H1 (cell line): ENCODE data around the gene CHST13. TPM values are rescaled to one million over a fixed set of nuclear protein-coding genes. Genes with fewer than 3 reads are reported as not detected.

ENCODE experiments used
- CTCF ChIA-PET: fragments of 300-600 bp; sonication (Branson Sonifier 250); formaldehyde crosslinking; loops from one replicate; lab custom pipeline; 2021; ENCODE audit not compliant: partially characterized antibody; lab: Charles Lee
- POLR2A ChIA-PET: fragments of 300-600 bp; sonication (Branson Sonifier 250); formaldehyde crosslinking; loops from one replicate; lab custom pipeline; 2021; ENCODE audit warnings: inconsistent platforms; ENCODE audit not compliant: partially characterized antibody; lab: Charles Lee
- DNase-seq, 2 experiments: peaks; one replicate each; pipeline versions ENCODE4 v3.0.0 to v3.0.0-alpha.2; 2010 to 2022; ENCODE audit warnings: low spot score in 2 of 2, low read depth in 1 of 2, mixed read lengths in 1 of 2
- FAIRE-seq: peaks from 2 replicates; lab custom pipeline; 2011; peaks lifted over from hg19 to GRCh38; lab: Jason Lieb, UNC
- H2AFZ ChIP-seq: 2 replicates; pipeline ENCODE4 v1.8.1; 2012; ENCODE audit warnings: low read length, inconsistent platforms
- H2AK5ac ChIP-seq: 2 replicates; pipeline ENCODE4 v1.6.1; 2013; ENCODE audit warnings: low read depth, low read length
- H2BK120ac ChIP-seq: replicated peaks from 2 replicates; pipeline ENCODE3; 2013; ENCODE audit warnings: low read depth, low read length, inconsistent platforms
- H2BK12ac ChIP-seq: 2 replicates; pipeline ENCODE4 v1.6.1; 2013; ENCODE audit warnings: low read depth, low read length
- H2BK15ac ChIP-seq: 2 replicates; pipeline ENCODE4 v1.6.1; 2013; ENCODE audit warnings: low read length
- H2BK20ac ChIP-seq: 2 replicates; pipeline ENCODE4 v1.6.1; 2013; ENCODE audit warnings: low read length
- H2BK5ac ChIP-seq: 2 replicates; pipeline ENCODE4 v1.6.1; 2013; ENCODE audit warnings: low read depth, low read length
- H3K14ac ChIP-seq: 2 replicates; pipeline ENCODE4 v1.6.1; 2013; ENCODE audit warnings: inconsistent platforms; ENCODE audit not compliant: insufficient read length
- H3K18ac ChIP-seq: 2 replicates; pipeline ENCODE4 v1.6.1; 2013; ENCODE audit warnings: low read length; ENCODE audit errors: extremely low read depth
- H3K23ac ChIP-seq: 2 replicates; pipeline ENCODE4 v1.6.1; 2013; ENCODE audit warnings: inconsistent platforms; ENCODE audit not compliant: insufficient read length
- H3K23me2 ChIP-seq: 2 replicates; pipeline ENCODE4 v1.6.1; 2013; ENCODE audit warnings: low read depth, low read length
- H3K27ac ChIP-seq: 2 replicates; pipeline ENCODE4 v1.6.1; 2011; ENCODE audit warnings: low read depth, low read length, inconsistent platforms
- H3K27me3 ChIP-seq, 4 experiments: replicated peaks in 1 of 4; 1 replicate in 1 of 4; 2 replicates in 3 of 4; pipeline versions ENCODE4 v1.6.1 to v1.8.1; 2011 to 2013; ENCODE audit warnings: low read length in 3 of 4, mild to moderate bottlenecking in 3 of 4, inconsistent platforms in 2 of 4, mixed read lengths in 2 of 4, moderate library complexity in 1 of 4; ENCODE audit not compliant: control insufficient read depth in 3 of 4, insufficient read depth in 3 of 4; ENCODE audit errors: extremely low read depth in 1 of 4
- H3K36me3 ChIP-seq, 4 experiments: 2 replicates each; pipeline versions ENCODE4 v1.6.1 to v1.8.1; 2011 to 2013; ENCODE audit warnings: mild to moderate bottlenecking in 4 of 4, low read length in 3 of 4, moderate library complexity in 2 of 4, control low read depth in 1 of 4, inconsistent platforms in 1 of 4; ENCODE audit not compliant: insufficient read depth in 4 of 4, control insufficient read depth in 2 of 4
- H3K4ac ChIP-seq: replicated peaks from 2 replicates; pipeline ENCODE3; 2013; ENCODE audit warnings: low read length, low read depth, mixed read lengths, inconsistent platforms; ENCODE audit not compliant: insufficient read length
- H3K4me1 ChIP-seq, 4 experiments: replicated peaks in 1 of 4; 1 replicate in 1 of 4; 2 replicates in 3 of 4; pipeline versions ENCODE4 v1.6.1 to v1.8.1; 2011 to 2013; ENCODE audit warnings: low read length in 3 of 4, inconsistent platforms in 2 of 4, mixed read lengths in 1 of 4; ENCODE audit not compliant: insufficient read depth in 4 of 4, control insufficient read depth in 3 of 4
- H3K4me2 ChIP-seq, 2 experiments: 2 replicates each; pipeline versions ENCODE4 v1.6.1 to v1.8.1; 2011 to 2013; ENCODE audit warnings: low read depth in 2 of 2, low read length in 2 of 2, control low read depth in 1 of 2, inconsistent platforms in 1 of 2, mild to moderate bottlenecking in 1 of 2; ENCODE audit not compliant: insufficient read depth in 1 of 2
- H3K4me3 ChIP-seq, 4 experiments: fragments of 200-600, 300-600 bp in 1 of 4; sonication (generic), shearing (Covaris generic), sonication (Bioruptor Twin) in 1 of 4; 2 replicates each; pipeline versions ENCODE4 v1.5.1 to v1.8.1; 2011 to 2016; ENCODE audit warnings: low read length in 4 of 4, low read depth in 3 of 4, control low read depth in 2 of 4, inconsistent platforms in 2 of 4, mild to moderate bottlenecking in 2 of 4, mixed read lengths in 1 of 4, moderate library complexity in 1 of 4; ENCODE audit not compliant: insufficient read depth in 2 of 4; ENCODE audit errors: extremely low read depth in 1 of 4
- H3K56ac ChIP-seq: replicated peaks from 2 replicates; pipeline ENCODE3; 2013; ENCODE audit warnings: low read depth, mild to moderate bottlenecking, mixed read lengths, low read length, inconsistent platforms; ENCODE audit not compliant: insufficient read length
- H3K79me1 ChIP-seq: 2 replicates; pipeline ENCODE4 v1.6.1; 2013; ENCODE audit warnings: low read depth, low read length, control low read depth
- H3K79me2 ChIP-seq, 2 experiments: 2 replicates each; pipeline versions ENCODE4 v1.6.1 to v1.8.1; 2012 to 2013; ENCODE audit warnings: low read length in 2 of 2, mild to moderate bottlenecking in 2 of 2, inconsistent platforms in 1 of 2; ENCODE audit not compliant: insufficient read depth in 2 of 2, control insufficient read depth in 1 of 2
- H3K9ac ChIP-seq, 4 experiments: replicated peaks in 1 of 4; 1 replicate in 1 of 4; 2 replicates in 3 of 4; pipeline versions ENCODE4 v1.6.1 to v1.8.1; 2011 to 2013; ENCODE audit warnings: low read depth in 3 of 4, low read length in 3 of 4, control low read depth in 2 of 4, mild to moderate bottlenecking in 2 of 4, moderate library complexity in 2 of 4, inconsistent platforms in 1 of 4; ENCODE audit errors: extremely low read depth in 1 of 4
- H3K9me3 ChIP-seq, 2 experiments: 2 replicates each; pipeline versions ENCODE4 v1.6.1 to v1.8.1; 2012 to 2013; ENCODE audit warnings: mild to moderate bottlenecking in 2 of 2, moderate library complexity in 2 of 2, control low read depth in 1 of 2, inconsistent platforms in 1 of 2, low read depth in 1 of 2, low read length in 1 of 2, mixed read lengths in 1 of 2; ENCODE audit not compliant: insufficient read depth in 2 of 2
- H4K20me1 ChIP-seq, 2 experiments: replicated peaks in 1 of 2; 2 replicates each; pipeline versions ENCODE3 to v1.8.1; 2011 to 2013; ENCODE audit warnings: inconsistent platforms in 2 of 2, low read length in 2 of 2, mild to moderate bottlenecking in 1 of 2; ENCODE audit not compliant: insufficient read depth in 2 of 2, control insufficient read depth in 1 of 2
- H4K5ac ChIP-seq: 2 replicates; pipeline ENCODE4 v1.6.1; 2013; ENCODE audit warnings: low read length, low read depth, mixed read lengths, inconsistent platforms; ENCODE audit not compliant: insufficient read length
- H4K8ac ChIP-seq: 2 replicates; pipeline ENCODE4 v1.8.0; 2013; ENCODE audit warnings: mild to moderate bottlenecking, moderate library complexity, low read length, inconsistent platforms; ENCODE audit not compliant: insufficient read depth; ENCODE audit errors: extremely low read depth
- H4K91ac ChIP-seq: replicated peaks from 2 replicates; pipeline ENCODE3; 2013; ENCODE audit warnings: low read length, mixed read lengths, inconsistent platforms; ENCODE audit not compliant: insufficient read length
- BACH1 ChIP-seq: IDR thresholded peaks from 2 replicates; pipeline ENCODE4 v1.6.1; 2012; ENCODE audit warnings: low read length, improper control_type of control experiment
- BRCA1 ChIP-seq: IDR thresholded peaks from 2 replicates; pipeline ENCODE4 v1.6.1; 2012; ENCODE audit warnings: low read depth, low read length, improper control_type of control experiment
- RNF2 ChIP-seq: fragments of 200-900, 300-1000 bp; sonication (generic); IDR thresholded peaks from 2 replicates; pipeline ENCODE4 v1.7.1; 2016; ENCODE audit warnings: borderline replicate concordance, low read depth, mild to moderate bottlenecking, antibody characterized with exemption, low read length; ENCODE audit not compliant: poor library complexity, severe bottlenecking; ENCODE audit errors: missing control alignments
- SAP30 ChIP-seq: fragments of 300-600 bp; sonication (generic); IDR thresholded peaks from 2 replicates; pipeline ENCODE4 v1.7.1; 2012; ENCODE audit warnings: low read length, moderate library complexity, mild to moderate bottlenecking, inconsistent platforms; ENCODE audit not compliant: insufficient read depth, insufficient replicate concordance
- SIN3A ChIP-seq, 2 experiments: IDR thresholded peaks in 1 of 2; conservative IDR thresholded peaks in 1 of 2; 2 replicates each; pipeline ENCODE4 v1.6.1; 2011 to 2012; ENCODE audit warnings: low read length in 2 of 2, improper control_type of control experiment in 1 of 2, low read depth in 1 of 2, mild to moderate bottlenecking in 1 of 2
- SIX5 ChIP-seq: IDR thresholded peaks from 2 replicates; pipeline ENCODE4 v1.6.1; 2011; ENCODE audit warnings: mild to moderate bottlenecking, low read depth, low read length
- SP2 ChIP-seq: IDR thresholded peaks from 2 replicates; pipeline ENCODE4 v1.6.1; 2012; ENCODE audit warnings: mild to moderate bottlenecking, low read length, inconsistent platforms
- SUZ12 ChIP-seq: fragments of 200-600 bp; sonication (generic); IDR thresholded peaks from 2 replicates; pipeline ENCODE4 v1.6.1; 2012; ENCODE audit warnings: mild to moderate bottlenecking, inconsistent platforms, low read length, moderate library complexity, mixed read lengths
- TEAD4 ChIP-seq: IDR thresholded peaks from 2 replicates; pipeline ENCODE4 v1.6.1; 2012; ENCODE audit warnings: low read depth, low read length, inconsistent platforms, mixed read lengths
- WGBS, 2 experiments: shearing (Covaris generic) in 1 of 2; methylation state at CpG; one replicate each; pipeline versions ENCODE4 v1.1.6 to v1.1.7; 2013 to 2015; ENCODE audit warnings: low lambda C conversion rate in 2 of 2, mixed read lengths in 2 of 2, inconsistent platforms in 1 of 2, low coverage in 1 of 2, missing lambda C conversion rate in 1 of 2; ENCODE audit not compliant: insufficient replicate concordance in 2 of 2, insufficient coverage in 1 of 2, insufficient read length in 1 of 2; ENCODE audit errors: extremely low coverage in 1 of 2, missing lambda C conversion rate in 1 of 2; 5-methylcytosine and 5-hydroxymethylcytosine counted together
- polyA plus RNA-seq, 7 experiments: library from polyadenylated mRNA; depleted of rRNA in 3 of 7; stranded (reverse) in 5 of 7; unstranded in 2 of 7; fragments of >200 nt in 5 of 7; fragments of 200-250 nt in 2 of 7; gene quantifications; 1 replicate in 5 of 7; 2 replicates in 1 of 7; 4 replicates in 1 of 7; pipeline versions ENCODE4 v1.2.1 to v1.2.3, GENCODE V29; 2011 to 2013; ENCODE audit warnings: missing spikeins in 2 of 7, mixed read lengths in 2 of 7
- total RNA-seq: library from RNA; stranded (reverse); fragmentation: NEBNext Ultra II Directional; extraction: Animal tissue kit (Norgen Biotek cat#: 25700); gene quantifications from 2 replicates; pipeline ENCODE4 v1.2.1, GENCODE V29; 2021
- TF ChIP-seq, protein P1 (sequence below): IDR thresholded peaks from 2 replicates; pipeline ENCODE4 v1.6.1; 2012; ENCODE audit warnings: inconsistent platforms
- TF ChIP-seq, protein P2 (sequence below): IDR thresholded peaks from 2 replicates; pipeline ENCODE4 v1.6.1; 2011; ENCODE audit warnings: low read length, improper control_type of control experiment

Gene CHST13
- total and polyA plus RNA-seq, 2 of the 8 experiments (the other 6 are each of a cell fraction or from before 2014, with no cell fraction given) = 5.4 to 11.7 TPM

DNA sequence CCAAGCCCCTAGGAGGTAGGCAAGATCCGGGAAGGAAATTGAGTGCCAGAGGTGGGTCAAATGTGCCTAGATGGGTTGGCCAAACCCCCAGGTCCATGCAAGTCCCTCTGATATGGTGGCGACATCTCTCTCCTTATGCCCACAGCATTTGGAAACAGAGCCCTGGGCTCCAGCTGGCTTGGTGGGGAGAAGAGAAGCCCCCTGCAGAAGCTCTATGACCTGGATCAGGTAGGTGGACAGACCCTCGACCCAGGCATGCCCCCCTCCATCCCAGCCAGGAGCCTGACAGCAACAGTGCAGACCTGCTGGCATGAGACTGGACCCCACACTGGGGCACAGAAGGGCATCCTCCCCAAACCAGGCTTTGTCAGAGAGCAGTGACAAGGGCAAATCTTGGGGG, 12.2 kb downstream of the CHST13 start:
- Histone ChIP-seq H3K36me3 (no peaks in the 10 kb centered on the region), H2BK5ac (no peak overlapping the region), H3K79me2 (no peaks in the 10 kb centered on the region), H4K91ac (no peak overlapping the region), H2BK12ac (no peak overlapping the region), H3K9ac (no peak overlapping the region), H4K5ac (no peak overlapping the region), H3K27ac (no peak overlapping the region), H3K23me2 (peaks cover 7% of the 10 kb centered on the region; the same call in 1 of the 2 replicates), H3K9me3 (no peaks in the 10 kb centered on the region), H2AK5ac (no peak overlapping the region), H3K4me2 (no peak overlapping the region), H4K20me1 (peaks cover 0 to 5% of the 10 kb centered on the region in 2 experiments), H3K4me3 (no peak overlapping the region), H2BK15ac (no peak overlapping the region), H3K4ac (no peak overlapping the region), H2BK120ac (no peak overlapping the region), H4K8ac (peak overlapping the region; percentile 77; the same call in 1 of the 2 replicates), H3K18ac (no peak overlapping the region), H2BK20ac (no peak overlapping the region), H3K4me1 (no peaks in the 10 kb centered on the region), H2AFZ (no peak overlapping the region), H3K56ac (no peak overlapping the region), H3K27me3 (no peaks in the 10 kb centered on the region), H3K14ac (no peak overlapping the region), H3K23ac (no peak overlapping the region), H3K79me1 (no peaks in the 10 kb centered on the region)
- DNase-seq = no peak
- FAIRE-seq = no peak
- ChIA-PET POLR2A (interaction anchor here (1.0 kb wide), 1 partner anchor 11 kb away, joined by 3 read pairs; no protein-coding TSS in a partner anchor), CTCF (interaction anchor here (1.4 to 1.8 kb wide), 2 partner anchors 11 to 13 kb away, joined by 4 to 5 read pairs; no protein-coding TSS in a partner anchor)
- 67% methylated on average over 3 of the region's 3 CpGs; no CpG with 5 or more reads in 1 of the 2 experiments for WGBS, 2 experiments
- TF ChIP-seq SAP30 (no peak), BRCA1 (no peak), SUZ12 (no peak), SIX5 (no peak), SP2 (no peak), SIN3A (conservative IDR thresholded peaks at IDR 0.05 in 1 of 2, IDR thresholded peaks at IDR 0.05 in 1 of 2; ENCODE audit: low read depth in 1 of 2, low read length in 2 of 2) (no peak), TEAD4 (no peak), BACH1 (no peak), RNF2 (no peak)
- TF ChIP-seq, protein P1, sequence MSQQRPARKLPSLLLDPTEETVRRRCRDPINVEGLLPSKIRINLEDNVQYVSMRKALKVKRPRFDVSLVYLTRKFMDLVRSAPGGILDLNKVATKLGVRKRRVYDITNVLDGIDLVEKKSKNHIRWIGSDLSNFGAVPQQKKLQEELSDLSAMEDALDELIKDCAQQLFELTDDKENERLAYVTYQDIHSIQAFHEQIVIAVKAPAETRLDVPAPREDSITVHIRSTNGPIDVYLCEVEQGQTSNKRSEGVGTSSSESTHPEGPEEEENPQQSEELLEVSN = no peak
- TF ChIP-seq, protein P2, sequence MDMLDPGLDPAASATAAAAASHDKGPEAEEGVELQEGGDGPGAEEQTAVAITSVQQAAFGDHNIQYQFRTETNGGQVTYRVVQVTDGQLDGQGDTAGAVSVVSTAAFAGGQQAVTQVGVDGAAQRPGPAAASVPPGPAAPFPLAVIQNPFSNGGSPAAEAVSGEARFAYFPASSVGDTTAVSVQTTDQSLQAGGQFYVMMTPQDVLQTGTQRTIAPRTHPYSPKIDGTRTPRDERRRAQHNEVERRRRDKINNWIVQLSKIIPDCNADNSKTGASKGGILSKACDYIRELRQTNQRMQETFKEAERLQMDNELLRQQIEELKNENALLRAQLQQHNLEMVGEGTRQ = no peak
